Panc1 (cell line): ENCODE measurements around the gene PBRM1.

Experiments
- CTCF ChIP-seq: fragments of 450-650 bp; IDR thresholded peaks from 2 replicates; pipeline ENCODE4 v1.5.1; 2017; ENCODE audit warnings: mild to moderate bottlenecking
- POLR2AphosphoS5 ChIP-seq: IDR thresholded peaks from 2 replicates; pipeline ENCODE4 v1.6.1; 2012; ENCODE audit warnings: mild to moderate bottlenecking, low read depth, low read length, moderate library complexity
- REST ChIP-seq, 2 experiments: IDR thresholded peaks; 2 replicates each; pipeline ENCODE4 v1.6.1; 2011 to 2012; ENCODE audit warnings: low read depth in 2 of 2, control low read depth in 1 of 2, low read length in 1 of 2, mild to moderate bottlenecking in 1 of 2, moderate library complexity in 1 of 2; ENCODE audit not compliant: insufficient read depth in 1 of 2

- TF ChIP-seq CTCF (no peak), POLR2AphosphoS5 (no peak), REST (IDR thresholded peaks at IDR 0.05; ENCODE audit: insufficient read depth in 1 of 2, low read depth in 2 of 2, low read length in 1 of 2) (no peak)
Observed at GRCh38 chr3:52511509-52511908, 174.2 kb downstream of the PBRM1 start.
